Astrocyte of the spinal cord (primary cell): ENCODE data around the gene MRGPRE.

ENCODE experiments used
- DNase-seq: peaks from one replicate; pipeline ENCODE4 v3.0.0; 2011; ENCODE audit warnings: low read depth, low spot score
- H3K4me3 ChIP-seq: 2 replicates; pipeline ENCODE4 v1.5.1; 2011; ENCODE audit warnings: low read depth, mild to moderate bottlenecking, low read length, moderate library complexity
- in situ Hi-C: cut with HindIII; loops from 2 replicates; pipeline ENCODE4 v1.10.0; 2017; ENCODE audit warnings: low sequenced_read_pairs
- TF ChIP-seq, protein P1 (sequence below): IDR thresholded peaks from 2 replicates; pipeline ENCODE4 v1.5.1; 2012; ENCODE audit warnings: low read depth, mild to moderate bottlenecking, low read length, inconsistent platforms

The MRGPRE gene

DNA sequence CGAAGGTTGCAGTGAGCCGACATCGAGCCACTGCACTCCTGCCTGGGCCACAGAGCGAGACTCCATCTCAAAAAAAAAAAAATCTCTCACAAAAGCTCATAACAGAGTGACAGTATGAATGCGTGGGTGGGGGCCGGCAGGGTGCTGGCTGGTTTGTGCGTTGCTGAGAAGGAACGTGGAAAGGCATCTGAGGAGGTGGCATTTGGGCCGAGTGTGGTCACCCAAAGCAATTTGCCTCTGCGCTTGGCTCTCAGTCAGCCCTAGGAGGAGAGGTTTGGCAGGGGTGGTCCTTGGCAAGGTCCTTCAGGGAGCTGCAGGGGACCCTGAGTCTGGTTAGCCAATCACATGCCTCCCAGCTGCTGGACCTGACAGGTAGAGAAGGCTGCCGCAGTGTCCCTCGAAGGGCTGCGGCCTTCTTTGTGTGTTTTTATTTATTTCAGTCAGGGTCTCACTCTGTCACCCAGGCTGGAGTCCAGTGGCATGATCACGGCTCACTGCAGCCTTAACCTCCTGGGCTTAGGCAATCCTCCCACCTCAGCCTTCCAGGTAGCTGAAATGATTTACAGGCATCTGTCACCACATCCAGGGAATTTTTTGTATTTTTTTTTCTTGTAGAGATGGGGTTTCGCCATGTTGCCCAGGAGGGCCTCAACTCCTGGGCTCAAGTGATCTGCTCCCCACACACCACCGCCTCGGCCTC lies 43.6 kb downstream of the MRGPRE start:
- DNase-seq, result no peak
- TF ChIP-seq, protein P1, sequence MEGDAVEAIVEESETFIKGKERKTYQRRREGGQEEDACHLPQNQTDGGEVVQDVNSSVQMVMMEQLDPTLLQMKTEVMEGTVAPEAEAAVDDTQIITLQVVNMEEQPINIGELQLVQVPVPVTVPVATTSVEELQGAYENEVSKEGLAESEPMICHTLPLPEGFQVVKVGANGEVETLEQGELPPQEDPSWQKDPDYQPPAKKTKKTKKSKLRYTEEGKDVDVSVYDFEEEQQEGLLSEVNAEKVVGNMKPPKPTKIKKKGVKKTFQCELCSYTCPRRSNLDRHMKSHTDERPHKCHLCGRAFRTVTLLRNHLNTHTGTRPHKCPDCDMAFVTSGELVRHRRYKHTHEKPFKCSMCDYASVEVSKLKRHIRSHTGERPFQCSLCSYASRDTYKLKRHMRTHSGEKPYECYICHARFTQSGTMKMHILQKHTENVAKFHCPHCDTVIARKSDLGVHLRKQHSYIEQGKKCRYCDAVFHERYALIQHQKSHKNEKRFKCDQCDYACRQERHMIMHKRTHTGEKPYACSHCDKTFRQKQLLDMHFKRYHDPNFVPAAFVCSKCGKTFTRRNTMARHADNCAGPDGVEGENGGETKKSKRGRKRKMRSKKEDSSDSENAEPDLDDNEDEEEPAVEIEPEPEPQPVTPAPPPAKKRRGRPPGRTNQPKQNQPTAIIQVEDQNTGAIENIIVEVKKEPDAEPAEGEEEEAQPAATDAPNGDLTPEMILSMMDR, result no peak
- in situ Hi-C loops, result no loop called here
- H3K4me3 ChIP-seq, result no peak overlapping the region

DNA sequence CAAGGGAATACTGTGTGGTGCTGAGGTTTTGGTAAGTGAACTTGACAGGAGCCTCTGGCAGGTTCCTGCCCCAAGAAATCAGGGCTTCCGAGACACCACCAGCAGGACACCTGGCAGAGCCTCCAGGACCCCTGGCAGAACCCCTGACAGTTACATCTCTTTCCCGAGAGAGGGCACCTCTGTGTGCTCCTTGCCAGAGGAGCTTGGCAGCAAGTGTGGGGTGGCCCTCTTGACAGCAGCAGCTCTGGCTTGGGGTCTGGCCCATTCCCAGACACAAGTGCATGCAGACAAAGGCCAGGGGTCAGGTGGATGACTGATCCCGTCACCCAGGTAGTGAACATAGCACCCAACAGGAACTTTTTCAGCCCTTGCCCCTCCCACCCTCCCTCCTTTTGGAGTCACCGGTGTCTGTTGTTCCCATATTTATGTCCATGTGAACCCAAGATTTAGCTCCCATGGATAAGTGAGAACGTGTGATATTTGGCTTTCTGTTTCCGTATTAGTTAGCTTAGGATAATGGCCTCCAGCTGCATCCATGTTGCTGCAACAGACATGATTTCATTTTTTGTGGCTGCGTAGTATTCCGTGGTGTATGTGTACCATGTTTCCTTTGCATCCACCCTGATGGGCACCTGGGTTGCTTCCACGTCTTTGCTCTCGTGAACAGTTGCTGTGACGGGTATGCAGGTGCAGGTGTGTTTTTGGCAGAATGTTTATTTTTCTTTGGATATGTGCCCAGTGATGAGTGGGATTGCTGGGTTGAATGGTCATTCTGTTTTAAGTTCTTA lies 45.9 kb downstream of the MRGPRE start:
- in situ Hi-C loops, result no loop called here

GRCh38 chr11:3184732-3185347 lies 47.4 kb downstream of the MRGPRE start:
- no peak for DNase-seq
- in situ Hi-C loops, result no loop called here
- TF ChIP-seq, protein P1, result no peak
- H3K4me3 ChIP-seq, result no peak overlapping the region

More for the DNA sequence above, 45.9 kb downstream of the MRGPRE start:
- no peak for DNase-seq
- no peak overlapping the region for H3K4me3 ChIP-seq
- TF ChIP-seq, protein P1, result no peak

GRCh38 chr11:3183523-3183922 lies 48.7 kb downstream of the MRGPRE start:
- TF ChIP-seq, protein P1, result no peak
- in situ Hi-C loops, result no loop called here
- H3K4me3 ChIP-seq, result no peak overlapping the region
- DNase-seq, result no peak

GRCh38 chr11:3182462-3182852 lies 49.8 kb downstream of the MRGPRE start:
- no peak overlapping the region for H3K4me3 ChIP-seq
- TF ChIP-seq, protein P1, result no peak
- in situ Hi-C loops, result no loop called here
- DNase-seq, result no peak

DNA sequence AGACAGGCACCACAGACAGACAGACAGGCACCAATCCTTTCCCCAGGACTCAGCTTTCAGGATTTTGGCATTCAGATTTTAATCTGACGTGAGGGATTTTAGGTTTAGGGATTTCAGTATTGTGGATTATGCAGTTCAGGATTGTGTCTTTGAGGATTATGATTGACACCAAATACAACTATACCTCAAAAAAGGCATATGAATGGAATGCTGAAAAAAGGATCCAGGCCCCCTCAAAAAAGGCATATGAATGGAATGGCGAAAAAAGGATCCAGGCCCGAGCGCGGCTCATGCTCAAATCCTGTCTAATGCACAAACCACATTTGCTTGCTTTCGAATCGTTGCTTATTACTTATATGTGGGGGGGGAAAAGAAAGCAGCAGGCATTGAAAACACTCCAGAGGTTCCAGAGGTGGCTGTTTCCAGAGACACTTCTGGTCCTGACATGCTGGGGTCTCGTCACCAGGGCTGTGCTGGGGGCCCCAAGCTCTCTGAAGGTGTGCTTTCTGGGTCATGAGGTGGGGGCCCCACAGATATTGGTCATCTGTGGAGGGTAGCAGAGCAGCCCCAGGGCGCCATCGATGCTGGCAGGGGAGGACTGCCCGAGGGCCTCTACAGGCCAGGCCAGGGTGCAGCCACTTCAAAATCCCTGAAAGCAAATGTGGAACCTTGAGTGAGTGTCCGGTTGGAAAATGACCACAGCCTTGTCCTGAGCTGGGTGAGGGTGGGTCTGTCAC lies 50.3 kb downstream of the MRGPRE start:
- no peak overlapping the region for H3K4me3 ChIP-seq
- in situ Hi-C loops, result no loop called here
- no peak for DNase-seq
- TF ChIP-seq, protein P1, result no peak
